GM18511 (cell line): ENCODE measurements around the gene ILF2.

Source experiments
- ATAC-seq: cut with Tn5 transposase; IDR thresholded peaks from one replicate; pipeline ENCODE4 v1.9.1; 2021; ENCODE audit warnings: mild to moderate bottlenecking, moderate library complexity; ENCODE audit not compliant: unreplicated experiment

Gene ILF2

GRCh38 chr1:153628638-153629342 lies 42.0 kb downstream of the ILF2 start:
- ATAC-seq = no peak

GRCh38 chr1:153627715-153628626 lies 42.8 kb downstream of the ILF2 start, which contains the start of gene S100A1:
Gene S100A1, plus strand, starts transcription at chr1:153628434. Its CDS starts 2,088 bp downstream, at chr1:153630522.
- ATAC-seq = no peak

GRCh38 chr1:153626904-153627714 lies 43.7 kb downstream of the ILF2 start, which contains the start of gene S100A13:
Gene S100A13, minus strand, starts transcription at chr1:153627505. Its CDS starts 1,033 bp downstream, at chr1:153626472.
- no peak for ATAC-seq

- ATAC-seq = no peak
Observed at GRCh38 chr1:153626477-153626903, 44.3 kb downstream of the ILF2 start.

- ATAC-seq = no peak
Observed at GRCh38 chr1:153624965-153625611, 45.7 kb downstream of the ILF2 start.

GRCh38 chr1:153623101-153623500 lies 47.7 kb downstream of the ILF2 start:
- ATAC-seq = no peak

GRCh38 chr1:153619171-153619570 lies 51.6 kb downstream of the ILF2 start:
- ATAC-seq = no peak

GRCh38 chr1:153617663-153618062 lies 53.1 kb downstream of the ILF2 start:
- ATAC-seq = peak; percentile 69

- no peak for ATAC-seq
Observed at GRCh38 chr1:153616917-153617311, 53.9 kb downstream of the ILF2 start.

GRCh38 chr1:153616144-153616916 lies 54.5 kb downstream of the ILF2 start, which contains the start of gene S100A14:
Gene S100A14, minus strand, starts transcription at chr1:153616325. Its CDS starts 467 bp downstream, at chr1:153615858.
- no peak for ATAC-seq

- no peak for ATAC-seq
Observed at GRCh38 chr1:153615406-153615805, 55.4 kb downstream of the ILF2 start.

GRCh38 chr1:153614906-153615305 lies 55.9 kb downstream of the ILF2 start:
- ATAC-seq = no peak

GRCh38 chr1:153614189-153614900 lies 56.4 kb downstream of the ILF2 start:
- no peak for ATAC-seq

- no peak for ATAC-seq
Observed at GRCh38 chr1:153613406-153613805, 57.4 kb downstream of the ILF2 start.

- no peak for ATAC-seq
Observed at GRCh38 chr1:153612755-153613331, 58.0 kb downstream of the ILF2 start, which contains the start of gene S100A16. Gene S100A16, minus strand, starts transcription at chr1:153613137. Its CDS starts 4,986 bp downstream, at chr1:153608151.

GRCh38 chr1:153612111-153612754 lies 58.6 kb downstream of the ILF2 start:
- no peak for ATAC-seq
